Adrenal gland (tissue), 5 donors: Measurements from ENCODE around the gene TTC33.

Experiments used
- POLR2A ChIP-seq, 2 donors: fragments of 450-650 bp; IDR thresholded peaks; one replicate each; pipeline ENCODE4 v1.6.1; 2017; ENCODE audit warnings: antibody characterized with exemption in 2 of 2, mild to moderate bottlenecking in 2 of 2, moderate library complexity in 1 of 2
- TF ChIP-seq, protein P1 (sequence below), 6 experiments: fragments of 450-650 bp in 4 of 6; fragments of 200-600 bp in 2 of 6; sonication (generic) in 1 of 6; IDR thresholded peaks; 1 replicate in 5 of 6; 2 replicates in 1 of 6; pipeline versions ENCODE4 v1.5.1 to v1.8.0; 2016 to 2021; ENCODE audit warnings: antibody characterized with exemption in 6 of 6, mild to moderate bottlenecking in 2 of 6, moderate library complexity in 1 of 6
- donor health status: DM: no; HTN: no; CAD: no.

- TF ChIP-seq POLR2A (IDR thresholded peaks at IDR 0.05), result no peak
- TF ChIP-seq, protein P1, sequence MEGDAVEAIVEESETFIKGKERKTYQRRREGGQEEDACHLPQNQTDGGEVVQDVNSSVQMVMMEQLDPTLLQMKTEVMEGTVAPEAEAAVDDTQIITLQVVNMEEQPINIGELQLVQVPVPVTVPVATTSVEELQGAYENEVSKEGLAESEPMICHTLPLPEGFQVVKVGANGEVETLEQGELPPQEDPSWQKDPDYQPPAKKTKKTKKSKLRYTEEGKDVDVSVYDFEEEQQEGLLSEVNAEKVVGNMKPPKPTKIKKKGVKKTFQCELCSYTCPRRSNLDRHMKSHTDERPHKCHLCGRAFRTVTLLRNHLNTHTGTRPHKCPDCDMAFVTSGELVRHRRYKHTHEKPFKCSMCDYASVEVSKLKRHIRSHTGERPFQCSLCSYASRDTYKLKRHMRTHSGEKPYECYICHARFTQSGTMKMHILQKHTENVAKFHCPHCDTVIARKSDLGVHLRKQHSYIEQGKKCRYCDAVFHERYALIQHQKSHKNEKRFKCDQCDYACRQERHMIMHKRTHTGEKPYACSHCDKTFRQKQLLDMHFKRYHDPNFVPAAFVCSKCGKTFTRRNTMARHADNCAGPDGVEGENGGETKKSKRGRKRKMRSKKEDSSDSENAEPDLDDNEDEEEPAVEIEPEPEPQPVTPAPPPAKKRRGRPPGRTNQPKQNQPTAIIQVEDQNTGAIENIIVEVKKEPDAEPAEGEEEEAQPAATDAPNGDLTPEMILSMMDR (IDR thresholded peaks at IDR 0.05), result no peak
Measured at GRCh38 chr5:40572391-40572790, 183.4 kb downstream of the TTC33 start.
